GM18861 (cell line): ENCODE measurements around the gene USP25.
A peak's percentile ranks its signal among the peaks of the same experiment; 100 is the strongest.
"Not testable (repeated sequence)": the region's sequence is repeated elsewhere in the genome, so short reads cannot be mapped to it uniquely, and the experiment has no call there.

Experiments
- ATAC-seq: cut with Tn5 transposase; IDR thresholded peaks from one replicate; pipeline ENCODE4 v1.9.1; 2021; ENCODE audit not compliant: unreplicated experiment

The USP25 gene

GRCh38 chr21:15730484-15731242, 881 bp downstream of the USP25 start:
- no peak for ATAC-seq

GRCh38 chr21:15731243-15731613, 1.4 kb downstream of the USP25 start:
- no peak for ATAC-seq

GRCh38 chr21:15732290-15732995, 2.7 kb downstream of the USP25 start:
- peak; percentile 74 for ATAC-seq

GRCh38 chr21:15732996-15733329, 3.2 kb downstream of the USP25 start:
- ATAC-seq: no peak

GRCh38 chr21:15735409-15735808, 5.6 kb downstream of the USP25 start:
- no peak for ATAC-seq

GRCh38 chr21:15735931-15736330, 6.1 kb downstream of the USP25 start:
- ATAC-seq: not testable (repeated sequence)

GRCh38 chr21:15738779-15739178, 9.0 kb downstream of the USP25 start:
- not testable (repeated sequence) for ATAC-seq

GRCh38 chr21:15740383-15740782, 10.6 kb downstream of the USP25 start:
- no peak for ATAC-seq

- ATAC-seq: no peak
Measured at GRCh38 chr21:15741510-15741909, 11.7 kb downstream of the USP25 start.

- no peak for ATAC-seq
Measured at GRCh38 chr21:15742052-15742670, 12.4 kb downstream of the USP25 start.

GRCh38 chr21:15742694-15743093, 12.9 kb downstream of the USP25 start:
- no peak for ATAC-seq

- no peak for ATAC-seq
Measured at GRCh38 chr21:15743593-15743992, 13.8 kb downstream of the USP25 start.

- ATAC-seq: no peak
Measured at GRCh38 chr21:15744926-15745325, 15.1 kb downstream of the USP25 start.

GRCh38 chr21:15748586-15748985, 18.8 kb downstream of the USP25 start:
- ATAC-seq: no peak

- ATAC-seq: no peak
Measured at GRCh38 chr21:15749082-15749860, 19.5 kb downstream of the USP25 start.

GRCh38 chr21:15749861-15750159, 20.0 kb downstream of the USP25 start:
- no peak for ATAC-seq

GRCh38 chr21:15751037-15751436, 21.3 kb downstream of the USP25 start:
- ATAC-seq: no peak

GRCh38 chr21:15751546-15751945, 21.8 kb downstream of the USP25 start:
- ATAC-seq: no peak

- no peak for ATAC-seq
Measured at GRCh38 chr21:15752763-15753407, 23.1 kb downstream of the USP25 start.

- no peak for ATAC-seq
Measured at GRCh38 chr21:15753741-15754140, 24.0 kb downstream of the USP25 start.

- ATAC-seq: peak; percentile 75
Measured at GRCh38 chr21:15754640-15755039, 24.9 kb downstream of the USP25 start.
